GM12801 (cell line): ENCODE results near the gene ACOX1.

Experiments
- CTCF ChIP-seq: IDR thresholded peaks from one replicate; pipeline ENCODE4 v1.5.1; 2011; ENCODE audit warnings: control low read depth; ENCODE audit not compliant: insufficient read length; ENCODE audit errors: extremely low read depth

Gene ACOX1

GRCh38 chr17:75904749-75905521 lies 74.0 kb downstream of the ACOX1 start, which contains the start of gene MRPL38:
Gene MRPL38 (minus strand): TSS chr17:75904884. CDS start chr17:75904875, 9 bp downstream.
- TF ChIP-seq CTCF: no peak

DNA sequence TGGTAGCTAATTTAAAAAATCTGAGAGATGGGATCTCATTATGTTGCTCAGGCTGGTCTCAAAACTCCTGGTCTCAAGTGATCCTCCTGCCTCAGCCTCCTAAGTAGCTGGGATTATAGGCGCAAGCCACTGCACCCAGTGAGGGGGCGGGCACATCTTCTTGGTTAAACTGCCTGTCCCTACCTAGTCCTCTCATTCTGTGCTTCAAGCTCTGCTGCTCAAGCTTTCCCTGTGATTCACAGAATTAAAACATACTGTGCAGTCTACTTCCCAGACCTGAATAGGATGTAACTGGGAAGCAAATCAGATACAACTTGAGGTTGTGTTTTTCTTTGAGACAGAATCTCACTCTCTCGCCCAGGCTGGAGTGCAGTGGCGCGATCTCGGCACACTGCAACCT lies 76.6 kb downstream of the ACOX1 start:
- TF ChIP-seq CTCF: no peak

- TF ChIP-seq CTCF: no peak
Observed at GRCh38 chr17:75901727-75902126, 77.2 kb downstream of the ACOX1 start.

DNA sequence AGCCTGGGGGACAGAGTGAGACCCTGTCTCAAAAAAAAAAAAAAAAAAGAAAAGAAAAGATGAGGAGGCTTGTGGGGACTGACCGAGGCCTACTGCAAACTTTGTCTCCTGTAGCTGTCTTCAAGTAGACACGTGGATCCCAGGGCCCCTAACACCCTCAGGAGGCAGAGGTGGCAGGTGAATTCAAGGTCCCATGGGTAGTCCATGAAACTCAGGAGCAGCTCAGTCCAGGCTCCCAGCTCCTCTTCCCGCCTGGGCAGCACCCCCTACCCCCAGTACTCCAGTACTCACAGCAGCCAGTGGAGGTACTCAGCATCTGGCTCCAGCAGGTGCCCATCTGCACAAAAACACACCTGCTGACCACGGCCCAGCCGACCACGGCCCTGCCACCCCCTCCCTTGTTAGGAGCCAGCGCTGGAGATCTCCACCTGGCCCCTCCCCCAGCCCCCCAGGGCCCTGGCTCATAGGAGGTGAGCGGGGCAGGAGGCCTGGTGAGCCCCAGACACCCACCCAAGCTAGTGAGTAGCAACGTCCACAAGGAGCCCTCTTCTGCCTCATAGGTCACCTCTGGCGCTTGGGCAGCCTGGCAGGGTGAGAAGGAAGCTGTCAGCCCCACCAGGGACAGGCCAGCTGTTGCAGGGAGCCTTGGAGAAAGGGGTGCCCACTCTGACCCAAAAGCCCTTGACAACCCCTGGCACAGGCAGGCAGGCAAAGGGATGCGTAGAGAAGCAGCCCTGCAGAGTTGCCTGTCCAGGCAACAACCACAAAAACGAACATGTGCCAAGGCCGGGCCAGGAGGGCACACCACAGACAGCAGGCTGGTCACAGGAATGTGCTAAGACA lies 78.1 kb downstream of the ACOX1 start:
- TF ChIP-seq CTCF: no peak

DNA sequence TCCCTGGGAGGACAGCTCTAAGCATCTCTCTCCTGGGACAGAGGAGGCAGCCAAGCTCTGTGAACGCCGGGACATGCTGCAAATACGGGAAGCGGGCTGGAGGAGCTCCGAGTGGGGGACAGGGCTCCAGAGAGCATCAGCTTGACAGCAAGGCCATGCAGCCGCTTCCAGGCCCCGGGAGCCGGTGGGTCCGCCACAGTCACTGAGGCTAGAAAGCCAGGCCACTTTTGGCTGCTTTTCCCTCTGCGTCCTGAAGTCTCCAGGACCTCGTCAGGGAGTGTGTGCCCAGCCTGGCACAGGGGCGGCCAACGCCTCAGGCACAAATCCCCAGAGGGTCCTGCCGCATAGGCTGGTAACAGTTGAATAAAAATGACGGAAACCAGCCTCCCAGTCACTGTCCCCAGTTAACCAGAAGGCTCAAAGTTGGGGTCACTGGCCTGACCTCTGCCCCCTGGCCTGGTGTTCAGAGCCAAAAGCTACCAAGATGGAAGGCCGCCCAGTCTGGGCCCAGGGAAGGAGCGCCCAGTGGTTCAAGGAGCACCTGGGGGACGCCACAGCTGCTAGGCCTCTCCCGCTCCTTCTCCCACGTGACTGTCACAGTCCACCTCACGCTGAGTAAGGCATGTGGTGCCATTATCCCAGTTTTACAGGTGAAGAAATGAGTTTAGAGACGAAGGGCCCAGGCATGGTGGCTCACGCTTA lies 79.0 kb downstream of the ACOX1 start:
- TF ChIP-seq CTCF: no peak

- TF ChIP-seq CTCF: no peak
Observed at GRCh38 chr17:75899353-75899752, 79.6 kb downstream of the ACOX1 start.

- TF ChIP-seq CTCF: no peak
Observed at GRCh38 chr17:75898791-75899190, 80.2 kb downstream of the ACOX1 start.
